NCI-H2227 treated with DMSO at 0.1 percent for 48 hours (cell line): ENCODE data around the gene SLC6A17.

ENCODE experiments used
- DNase-seq: peaks from one replicate; lab custom pipeline; 2025; lab: John Stamatoyannopoulos, UW

Gene SLC6A17

GRCh38 chr1:110150330-110151174, at the start of gene SLC6A17:
Gene SLC6A17, plus strand, starts transcription at chr1:110150494. Its CDS starts 16,436 bp downstream, at chr1:110166930.
- DNase-seq, result peak; percentile 48

GRCh38 chr1:110102081-110102480, 48.2 kb upstream of the SLC6A17 start:
- DNase-seq, result no peak

GRCh38 chr1:110106013-110106941, 44.0 kb upstream of the SLC6A17 start:
- DNase-seq, result peak; percentile 74

- DNase-seq, result no peak
These were observed 42.3 kb upstream of the SLC6A17 start for GRCh38 chr1:110107867-110108469.

GRCh38 chr1:110111081-110111480, 39.2 kb upstream of the SLC6A17 start:
- DNase-seq, result no peak

GRCh38 chr1:110112143-110112542, 38.2 kb upstream of the SLC6A17 start, which contains the start of gene UBL4B:
Gene UBL4B, plus strand, starts transcription at chr1:110112443. Its CDS starts 92 bp downstream, at chr1:110112535.
- DNase-seq, result no peak

GRCh38 chr1:110112656-110113055, 37.6 kb upstream of the SLC6A17 start:
- no peak for DNase-seq

- DNase-seq, result no peak
These were observed 36.7 kb upstream of the SLC6A17 start for GRCh38 chr1:110113551-110113950.

GRCh38 chr1:110114173-110114572, 36.1 kb upstream of the SLC6A17 start:
- no peak for DNase-seq

GRCh38 chr1:110114784-110115183, 35.5 kb upstream of the SLC6A17 start:
- DNase-seq, result peak; percentile 52

- DNase-seq, result peak; percentile 14
These were observed 31.5 kb upstream of the SLC6A17 start for GRCh38 chr1:110118636-110119396.

- no peak for DNase-seq
These were observed 30.5 kb upstream of the SLC6A17 start for GRCh38 chr1:110119843-110120242.

GRCh38 chr1:110120960-110121561, 29.2 kb upstream of the SLC6A17 start:
- no peak for DNase-seq

GRCh38 chr1:110123224-110123623, 27.1 kb upstream of the SLC6A17 start:
- no peak for DNase-seq

GRCh38 chr1:110125810-110126209, 24.5 kb upstream of the SLC6A17 start:
- DNase-seq, result no peak

- no peak for DNase-seq
These were observed 20.1 kb upstream of the SLC6A17 start for GRCh38 chr1:110130113-110130591.

GRCh38 chr1:110130989-110131388, 19.3 kb upstream of the SLC6A17 start:
- DNase-seq, result no peak

- no peak for DNase-seq
These were observed 17.6 kb upstream of the SLC6A17 start for GRCh38 chr1:110132682-110133081.

GRCh38 chr1:110133436-110133835, 16.9 kb upstream of the SLC6A17 start:
- DNase-seq, result no peak

GRCh38 chr1:110134050-110134595, 16.2 kb upstream of the SLC6A17 start:
- no peak for DNase-seq

- no peak for DNase-seq
These were observed 15.0 kb upstream of the SLC6A17 start for GRCh38 chr1:110135246-110135645.
